Lung (tissue), 12 donors: ENCODE measurements around the gene DLG1. TPM values are rescaled to one million over a fixed set of nuclear protein-coding genes. Genes with fewer than 3 reads are reported as not detected.

Source experiments
- ATAC-seq: fragments of 200-7000 bp; cut with Tn5 transposase; one replicate; pipeline ENCODE4 v1.9.1; 2020; ENCODE audit warnings: moderate number of reproducible peaks; ENCODE audit not compliant: insufficient read depth, low FRiP score
- DNase-seq, 3 donors: peaks; one replicate each; pipeline ENCODE4 v3.0.0-alpha.2; 2013 to 2017
- H3K27ac ChIP-seq, 2 donors: one replicate each; pipeline ENCODE4 v1.5.1; 2013; ENCODE audit warnings: mild to moderate bottlenecking in 2 of 2, moderate library complexity in 2 of 2, control low read depth in 1 of 2, inconsistent platforms in 1 of 2, low read depth in 1 of 2, low read length in 1 of 2
- H3K27me3 ChIP-seq, 3 donors: one replicate each; pipeline ENCODE4 v1.5.1; 2013; ENCODE audit warnings: low read length in 2 of 3; ENCODE audit not compliant: control insufficient read depth in 3 of 3, insufficient read depth in 3 of 3
- H3K36me3 ChIP-seq, 4 donors: one replicate each; pipeline ENCODE4 v1.5.1; 2013; ENCODE audit warnings: low read length in 4 of 4, mild to moderate bottlenecking in 1 of 4, moderate library complexity in 1 of 4; ENCODE audit not compliant: control insufficient read depth in 4 of 4, insufficient read depth in 4 of 4
- H3K4me1 ChIP-seq, 5 donors: one replicate each; pipeline ENCODE4 v1.5.1; 2013; ENCODE audit warnings: low read length in 5 of 5, mild to moderate bottlenecking in 2 of 5, moderate library complexity in 1 of 5; ENCODE audit not compliant: control insufficient read depth in 5 of 5, insufficient read depth in 5 of 5
- H3K4me3 ChIP-seq: one replicate; pipeline ENCODE4 v1.5.1; 2013; ENCODE audit warnings: mild to moderate bottlenecking, control low read depth, moderate library complexity
- H3K9ac ChIP-seq, 2 donors: one replicate each; pipeline ENCODE4 v1.5.1; 2013; ENCODE audit warnings: low read length in 2 of 2, control low read depth in 1 of 2; ENCODE audit not compliant: insufficient read depth in 1 of 2
- H3K9me3 ChIP-seq, 4 donors: one replicate each; pipeline ENCODE4 v1.5.1; 2013; ENCODE audit warnings: low read length in 3 of 4, mild to moderate bottlenecking in 1 of 4, moderate library complexity in 1 of 4; ENCODE audit not compliant: control insufficient read depth in 4 of 4, insufficient read depth in 3 of 4
- WGBS, 2 donors: extraction: QIAGEN DNeasy Blood & Tissue Kit; methylation state at CpG; one replicate each; pipeline ENCODE4 v1.1.7; 2013; 5-methylcytosine and 5-hydroxymethylcytosine counted together
- polyA plus RNA-seq, 2 donors: library from polyadenylated mRNA; stranded (reverse); fragments of 200-250 nt; gene quantifications; one replicate each; pipeline ENCODE4 v1.2.1, GENCODE V29; 2013
- total RNA-seq, 2 donors: library from RNA; depleted of rRNA in 1 of 2; stranded (reverse); fragments of >200 nt in 1 of 2; gene quantifications; one replicate each; pipeline ENCODE4 v1.2.1, GENCODE V29; 2014 to 2021
- TF ChIP-seq, protein P1 (sequence below): IDR thresholded peaks from 2 replicates; pipeline ENCODE4 v1.5.1; 2012; ENCODE audit warnings: mild to moderate bottlenecking; ENCODE audit errors: control extremely low read depth, extremely low read depth
- donor health status: control.
- donor health status: control.
- donor health status: Bipolar disorder and iron deficiency.
- donor health status: healthy.
- donor health status: DM: yes; HTN: yes; CAD: no.

The DLG1 gene
- total and polyA plus RNA-seq, 4 donors = 16.0 to 114 (median 45.7) TPM

DNA sequence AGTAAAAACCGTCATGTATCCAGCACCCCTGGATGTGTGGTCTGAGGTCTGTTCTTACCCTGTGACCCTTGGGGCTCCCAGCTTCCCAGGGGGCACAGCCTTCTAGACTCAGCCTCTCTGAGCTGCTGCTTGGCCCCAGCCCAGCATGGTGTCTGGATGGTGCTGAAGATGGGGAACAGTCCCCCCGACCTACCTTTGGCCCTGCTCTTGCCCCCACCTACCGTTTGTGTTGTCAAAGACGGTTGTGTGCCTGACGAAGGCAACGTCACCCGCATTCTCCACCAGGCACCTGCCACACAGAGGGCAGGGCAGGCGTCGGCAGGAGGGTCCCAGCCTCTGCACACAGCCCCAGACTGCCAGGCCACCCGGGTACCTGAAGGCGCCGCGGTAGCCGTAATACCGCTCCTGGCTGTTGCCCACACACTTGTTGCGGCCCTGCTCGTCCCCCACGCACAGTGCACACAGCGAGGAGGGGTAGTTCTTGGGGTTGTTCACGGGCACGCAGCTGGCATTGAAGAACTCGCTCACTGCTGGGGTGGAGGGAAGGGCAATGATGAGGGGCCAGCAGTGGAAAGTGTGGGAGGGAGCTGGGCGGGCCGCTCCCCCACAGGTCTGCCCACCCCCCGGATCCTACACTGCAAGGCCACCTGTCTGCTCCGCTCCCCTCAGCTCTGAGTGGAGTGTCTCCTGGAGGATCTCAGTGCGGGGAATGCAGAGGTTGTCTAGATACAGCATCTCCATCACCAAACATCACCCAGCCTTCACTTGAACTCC lies 289.8 kb downstream of the DLG1 start:
- peaks cover 0 to 23% (median 5%) of the 10 kb centered on the region in 5 donors for H3K4me1 ChIP-seq
- DNase-seq (no peak), ATAC-seq (no peak)
- no peaks in the 10 kb centered on the region for H3K27me3 ChIP-seq
- WGBS, 2 donors = 91 to 93% methylated on average over 27 of the region's 27 CpGs
- H3K4me3 ChIP-seq = no peak overlapping the region
- no peak overlapping the region for H3K9ac ChIP-seq
- no peaks in the 10 kb centered on the region for H3K9me3 ChIP-seq
- no peaks in the 10 kb centered on the region for H3K36me3 ChIP-seq
- TF ChIP-seq, protein P1, sequence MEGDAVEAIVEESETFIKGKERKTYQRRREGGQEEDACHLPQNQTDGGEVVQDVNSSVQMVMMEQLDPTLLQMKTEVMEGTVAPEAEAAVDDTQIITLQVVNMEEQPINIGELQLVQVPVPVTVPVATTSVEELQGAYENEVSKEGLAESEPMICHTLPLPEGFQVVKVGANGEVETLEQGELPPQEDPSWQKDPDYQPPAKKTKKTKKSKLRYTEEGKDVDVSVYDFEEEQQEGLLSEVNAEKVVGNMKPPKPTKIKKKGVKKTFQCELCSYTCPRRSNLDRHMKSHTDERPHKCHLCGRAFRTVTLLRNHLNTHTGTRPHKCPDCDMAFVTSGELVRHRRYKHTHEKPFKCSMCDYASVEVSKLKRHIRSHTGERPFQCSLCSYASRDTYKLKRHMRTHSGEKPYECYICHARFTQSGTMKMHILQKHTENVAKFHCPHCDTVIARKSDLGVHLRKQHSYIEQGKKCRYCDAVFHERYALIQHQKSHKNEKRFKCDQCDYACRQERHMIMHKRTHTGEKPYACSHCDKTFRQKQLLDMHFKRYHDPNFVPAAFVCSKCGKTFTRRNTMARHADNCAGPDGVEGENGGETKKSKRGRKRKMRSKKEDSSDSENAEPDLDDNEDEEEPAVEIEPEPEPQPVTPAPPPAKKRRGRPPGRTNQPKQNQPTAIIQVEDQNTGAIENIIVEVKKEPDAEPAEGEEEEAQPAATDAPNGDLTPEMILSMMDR = no peak
- H3K27ac ChIP-seq = no peak overlapping the region

DNA sequence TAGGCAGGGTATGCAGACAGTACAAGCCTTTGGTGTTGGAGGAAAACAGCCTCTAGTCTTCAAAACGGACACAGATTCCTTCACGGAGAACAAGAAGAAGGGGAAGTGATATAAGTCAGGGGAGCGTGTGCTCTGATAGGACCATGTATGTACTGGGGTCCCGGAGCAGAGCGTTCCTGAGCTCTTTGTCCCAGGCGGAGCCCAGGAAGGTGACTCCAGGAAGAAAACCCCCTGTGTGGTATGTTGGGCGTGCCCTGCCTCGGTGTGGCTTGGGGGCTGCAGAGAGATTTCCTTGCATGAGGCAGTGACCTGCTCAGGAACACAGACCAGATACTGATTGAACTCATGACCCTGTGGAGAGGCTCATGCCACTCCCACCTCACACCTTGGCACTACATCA lies 290.5 kb downstream of the DLG1 start:
- Histone ChIP-seq H3K9me3 (no peaks in the 10 kb centered on the region), H3K27me3 (no peaks in the 10 kb centered on the region), H3K9ac (no peak overlapping the region), H3K4me3 (no peak overlapping the region), H3K27ac (no peak overlapping the region), H3K36me3 (no peaks in the 10 kb centered on the region), H3K4me1 (peaks cover 0 to 23% (median 7%) of the 10 kb centered on the region in 5 donors)
- no peak for ATAC-seq
- WGBS, 2 donors = 74 to 75% methylated on average over 8 of the region's 8 CpGs
- TF ChIP-seq, protein P1 = no peak
- no peak for DNase-seq

DNA sequence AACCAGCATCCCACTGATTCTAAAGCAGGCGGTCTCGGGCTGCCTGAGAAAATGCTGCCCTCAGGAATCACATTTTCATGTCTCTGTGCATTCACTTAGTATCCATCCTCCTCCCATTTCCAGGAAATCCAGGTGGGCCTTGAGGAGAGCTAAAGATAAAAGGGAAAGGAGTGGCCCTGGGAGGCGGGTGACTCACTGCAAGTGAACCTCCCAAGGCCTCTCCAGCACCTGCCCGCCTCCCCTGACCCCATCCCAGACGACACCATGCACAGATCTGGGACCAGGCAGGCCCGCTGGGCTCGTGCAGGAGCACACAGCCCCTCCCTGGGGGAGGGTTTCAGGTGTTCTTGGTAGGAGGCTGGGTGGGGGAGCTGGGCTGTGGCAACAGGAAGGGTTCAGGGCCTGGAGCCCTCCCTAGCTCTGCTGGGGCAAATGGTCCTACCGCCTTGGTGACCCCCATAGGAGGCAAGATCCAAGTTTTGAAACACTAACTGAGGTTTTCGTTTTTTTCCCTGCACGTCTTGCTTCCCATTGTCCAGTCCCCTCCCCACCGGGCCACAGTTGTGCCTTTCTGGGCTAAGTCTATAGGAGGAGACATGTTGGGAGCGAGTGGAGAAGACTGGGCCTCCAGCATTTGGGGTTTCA lies 291.0 kb downstream of the DLG1 start:
- Histone ChIP-seq H3K36me3 (no peaks in the 10 kb centered on the region), H3K9ac (no peak overlapping the region), H3K9me3 (no peaks in the 10 kb centered on the region), H3K27ac (no peak overlapping the region), H3K4me1 (peaks cover 0 to 23% (median 7%) of the 10 kb centered on the region in 5 donors), H3K4me3 (no peak overlapping the region), H3K27me3 (no peaks in the 10 kb centered on the region)
- 90 to 92% methylated on average over 12 of the region's 12 CpGs for WGBS, 2 donors
- TF ChIP-seq, protein P1 = no peak
- DNase-seq = no peak
- no peak for ATAC-seq
